ENCODE measurements around the gene SRSF11.

- TF ChIP-seq TAF1 (conservative IDR thresholded peaks at IDR 0.05): no peak
- TF ChIP-seq CTCF (IDR thresholded peaks at IDR 0.05; ENCODE audit: low read depth, low read length, missing input control): no peak
- TF ChIP-seq SP1 (IDR thresholded peaks at IDR 0.05): no peak
- TF ChIP-seq HNF4G (IDR thresholded peaks at IDR 0.05): no peak
- TF ChIP-seq RXRA (IDR thresholded peaks at IDR 0.05): no peak
- no peak for TF ChIP-seq GABPA (IDR thresholded peaks at IDR 0.05 in 1 of 2, conservative IDR thresholded peaks at IDR 0.05 in 1 of 2)
- no peak for TF ChIP-seq RAD21 (IDR thresholded peaks at IDR 0.05)
- TF ChIP-seq, protein P1, sequence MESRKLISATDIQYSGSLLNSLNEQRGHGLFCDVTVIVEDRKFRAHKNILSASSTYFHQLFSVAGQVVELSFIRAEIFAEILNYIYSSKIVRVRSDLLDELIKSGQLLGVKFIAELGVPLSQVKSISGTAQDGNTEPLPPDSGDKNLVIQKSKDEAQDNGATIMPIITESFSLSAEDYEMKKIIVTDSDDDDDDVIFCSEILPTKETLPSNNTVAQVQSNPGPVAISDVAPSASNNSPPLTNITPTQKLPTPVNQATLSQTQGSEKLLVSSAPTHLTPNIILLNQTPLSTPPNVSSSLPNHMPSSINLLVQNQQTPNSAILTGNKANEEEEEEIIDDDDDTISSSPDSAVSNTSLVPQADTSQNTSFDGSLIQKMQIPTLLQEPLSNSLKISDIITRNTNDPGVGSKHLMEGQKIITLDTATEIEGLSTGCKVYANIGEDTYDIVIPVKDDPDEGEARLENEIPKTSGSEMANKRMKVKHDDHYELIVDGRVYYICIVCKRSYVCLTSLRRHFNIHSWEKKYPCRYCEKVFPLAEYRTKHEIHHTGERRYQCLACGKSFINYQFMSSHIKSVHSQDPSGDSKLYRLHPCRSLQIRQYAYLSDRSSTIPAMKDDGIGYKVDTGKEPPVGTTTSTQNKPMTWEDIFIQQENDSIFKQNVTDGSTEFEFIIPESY (IDR thresholded peaks at IDR 0.05): no peak
These were observed 3.8 kb downstream of the SRSF11 start for GRCh38 chr1:70224954-70225353.

All from liver (tissue), 3 donors.